Fibroblast of villous mesenchyme (primary cell): ENCODE results near the gene FAF2. TPM values are rescaled to one million over a fixed set of nuclear protein-coding genes. Genes with fewer than 3 reads are reported as not detected.
A peak's percentile ranks its signal among the peaks of the same experiment; 100 is the strongest.

ENCODE experiments used
- DNase-seq: peaks from one replicate; pipeline ENCODE4 v3.0.0-alpha.2; 2010; ENCODE audit warnings: low read depth
- H3K4me3 ChIP-seq: 2 replicates; pipeline ENCODE4 v1.5.1; 2011; ENCODE audit warnings: low read depth, mild to moderate bottlenecking, low read length
- CTCF ChIP-seq: IDR thresholded peaks from 2 replicates; pipeline ENCODE4 v1.5.1; 2012; ENCODE audit warnings: low read depth, mild to moderate bottlenecking, low read length; ENCODE audit not compliant: insufficient read depth
- total RNA-seq: library from RNA; depleted of rRNA; stranded (reverse); fragments of >200 nt; gene quantifications from 2 replicates; pipeline ENCODE4 v1.2.3, GENCODE V29; 2012

FAF2 gene
- total RNA-seq, 1 donor = 59.2 TPM

GRCh38 chr5:176490301-176490700, 42.1 kb downstream of the FAF2 start:
- no peak for TF ChIP-seq CTCF
- H3K4me3 ChIP-seq = no peak overlapping the region
- DNase-seq = no peak

GRCh38 chr5:176491101-176491502, 42.9 kb downstream of the FAF2 start:
- peak; percentile 22 for DNase-seq
- no peak for TF ChIP-seq CTCF
- H3K4me3 ChIP-seq = no peak overlapping the region

GRCh38 chr5:176491901-176492300, 43.7 kb downstream of the FAF2 start:
- no peak for TF ChIP-seq CTCF
- H3K4me3 ChIP-seq = no peak overlapping the region
- DNase-seq = peak; percentile 34

GRCh38 chr5:176492431-176492830, 44.2 kb downstream of the FAF2 start:
- no peak for TF ChIP-seq CTCF
- no peak overlapping the region for H3K4me3 ChIP-seq
- DNase-seq = no peak

GRCh38 chr5:176497852-176498251, 49.7 kb downstream of the FAF2 start:
- DNase-seq = no peak
- no peak overlapping the region for H3K4me3 ChIP-seq
- no peak for TF ChIP-seq CTCF

GRCh38 chr5:176499273-176499672, 51.1 kb downstream of the FAF2 start:
- H3K4me3 ChIP-seq = no peak overlapping the region
- DNase-seq = no peak
- no peak for TF ChIP-seq CTCF

GRCh38 chr5:176500511-176500910, 52.3 kb downstream of the FAF2 start:
- DNase-seq = no peak
- TF ChIP-seq CTCF = no peak
- H3K4me3 ChIP-seq = no peak overlapping the region
